HAP-1 (cell line): ENCODE measurements around the gene TNNI2.
"Not testable (repeated sequence)": the region's sequence is repeated elsewhere in the genome, so short reads cannot be mapped to it uniquely, and the experiment has no call there.

Source experiments
- DNase-seq, 2 experiments: peaks; one replicate each; pipeline ENCODE4 v3.0.0-alpha.2; 2016 to 2020; ENCODE audit warnings: low spot score in 2 of 2
- H3K27me3 ChIP-seq: fragments of 250-450 bp; sonication (Bioruptor Pico); 2 replicates; pipeline ENCODE4 v1.5.1; 2020; ENCODE audit warnings: low read depth, mild to moderate bottlenecking, moderate library complexity
- H3K36me3 ChIP-seq: fragments of 250-450 bp; sonication (Bioruptor Pico); replicated peaks from 2 replicates; pipeline ENCODE4 v1.5.1; 2020; ENCODE audit warnings: mild to moderate bottlenecking
- H3K4me1 ChIP-seq: fragments of 250-450 bp; sonication (Bioruptor Pico); 2 replicates; pipeline ENCODE4 v1.5.1; 2020; ENCODE audit warnings: mild to moderate bottlenecking
- H3K4me3 ChIP-seq: fragments of 250-450 bp; sonication (Bioruptor Pico); 2 replicates; pipeline ENCODE4 v1.5.1; 2020; ENCODE audit warnings: mild to moderate bottlenecking, moderate library complexity
- H3K9me3 ChIP-seq: fragments of 250-450 bp; sonication (Bioruptor Pico); 2 replicates; pipeline ENCODE4 v1.5.1; 2020; ENCODE audit warnings: mild to moderate bottlenecking, moderate library complexity
- in situ Hi-C: fragments of 300-500 bp; cut with MboI; formaldehyde crosslinking; loops from 3 replicates; pipeline ENCODE4 v1.14.3; 2020; ENCODE audit warnings: low sequenced_read_pairs, inconsistent platforms, mixed read lengths

Gene TNNI2

DNA sequence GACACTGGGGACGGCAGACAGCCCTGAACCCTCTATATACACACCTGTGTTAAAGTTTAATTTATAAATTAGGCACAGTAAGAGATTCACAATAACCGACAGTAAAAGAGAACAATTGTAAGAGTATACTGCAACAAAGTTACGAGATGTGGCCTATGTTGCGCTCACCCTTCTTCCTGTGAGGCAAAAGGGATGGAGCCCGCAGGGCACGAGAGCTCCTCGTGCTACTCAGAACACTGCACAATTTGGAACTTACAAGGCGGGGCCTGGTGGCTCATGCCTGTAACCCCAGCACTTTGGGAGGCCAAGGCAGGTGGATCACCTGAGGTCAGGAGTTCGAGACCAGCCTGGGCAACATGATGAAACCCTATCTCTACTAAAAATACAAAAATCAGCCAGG is 25.4 kb upstream of the TNNI2 start:
- H3K27me3 ChIP-seq, H3K36me3 ChIP-seq, in situ Hi-C loops, H3K9me3 ChIP-seq, DNase-seq, H3K4me1 ChIP-seq, H3K4me3 ChIP-seq: not testable (repeated sequence)

DNA sequence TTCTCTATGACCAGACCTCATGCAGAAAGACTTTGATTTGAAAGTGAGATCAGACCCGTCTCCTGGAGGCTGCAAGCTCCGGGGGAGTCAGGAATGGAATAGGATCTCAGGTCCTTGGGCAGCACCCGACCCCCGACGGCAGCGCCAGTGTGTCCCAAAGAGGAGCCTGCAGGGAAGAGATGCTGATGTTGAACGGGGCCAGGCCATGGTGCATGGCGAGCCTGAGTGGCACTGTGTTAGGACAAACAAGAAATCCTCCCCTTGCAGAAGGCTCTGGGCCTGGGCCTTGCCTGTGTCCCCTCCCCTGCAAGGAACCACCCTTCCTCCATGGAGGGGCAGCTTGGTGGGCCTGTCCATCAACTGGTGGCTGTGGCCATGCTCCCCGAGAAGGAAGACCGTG is 24.1 kb upstream of the TNNI2 start:
- in situ Hi-C loops: no loop called here
- no peak for DNase-seq
- Histone ChIP-seq H3K9me3 (no peaks in the 10 kb centered on the region), H3K4me3 (no peak overlapping the region), H3K27me3 (peaks cover 9% of the 10 kb centered on the region), H3K4me1 (no peaks in the 10 kb centered on the region), H3K36me3 (no peaks in the 10 kb centered on the region)

DNA sequence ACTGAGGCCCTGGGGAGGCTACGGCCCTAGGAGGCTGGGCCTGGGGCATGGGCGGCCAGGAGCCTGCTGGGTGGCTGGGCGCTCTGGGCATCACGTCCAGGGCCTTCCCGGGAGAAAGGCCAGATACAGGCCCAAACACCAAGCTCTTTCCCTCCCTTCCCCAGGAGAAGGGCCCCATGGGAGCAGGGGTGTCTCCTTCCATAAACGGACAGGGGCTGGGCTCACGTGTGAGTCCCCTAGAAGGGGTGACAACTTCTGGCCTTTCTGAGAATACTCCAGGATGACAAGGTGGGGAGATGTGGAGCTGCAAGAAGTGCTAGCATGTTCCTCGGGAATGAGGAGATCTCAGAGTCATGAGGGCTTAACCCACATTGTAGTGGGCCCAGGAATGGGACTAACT is 23.5 kb upstream of the TNNI2 start:
- no peak for DNase-seq
- Histone ChIP-seq H3K27me3 (peaks cover 7% of the 10 kb centered on the region), H3K4me1 (no peaks in the 10 kb centered on the region), H3K4me3 (no peak overlapping the region), H3K9me3 (no peaks in the 10 kb centered on the region), H3K36me3 (no peaks in the 10 kb centered on the region)
- in situ Hi-C loops: no loop called here

DNA sequence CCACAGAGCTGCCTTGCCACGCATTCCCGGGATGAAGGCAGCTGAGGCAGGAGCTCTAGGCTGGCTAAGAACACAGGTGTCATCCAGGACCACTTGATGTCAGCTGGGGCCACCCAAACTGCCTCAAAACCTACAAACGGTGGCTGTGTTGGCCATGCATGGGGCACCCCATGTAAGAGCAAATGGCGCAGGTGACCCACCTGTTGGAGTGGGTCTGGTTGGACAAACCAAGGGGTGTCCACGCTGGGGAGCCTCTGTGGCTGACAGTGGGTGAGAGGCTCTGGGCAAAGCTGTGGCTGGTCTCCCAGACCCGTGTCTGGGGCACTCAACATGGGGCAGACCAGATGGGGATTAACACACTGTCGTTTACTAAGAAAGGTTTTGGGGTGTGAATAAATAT is 23.0 kb upstream of the TNNI2 start:
- H3K27me3 ChIP-seq: peaks cover 3% of the 10 kb centered on the region
- H3K9me3 ChIP-seq: no peaks in the 10 kb centered on the region
- H3K4me3 ChIP-seq: no peak overlapping the region
- no peak for DNase-seq
- in situ Hi-C loops: no loop called here
- H3K36me3 ChIP-seq: no peaks in the 10 kb centered on the region
- H3K4me1 ChIP-seq: no peaks in the 10 kb centered on the region

DNA sequence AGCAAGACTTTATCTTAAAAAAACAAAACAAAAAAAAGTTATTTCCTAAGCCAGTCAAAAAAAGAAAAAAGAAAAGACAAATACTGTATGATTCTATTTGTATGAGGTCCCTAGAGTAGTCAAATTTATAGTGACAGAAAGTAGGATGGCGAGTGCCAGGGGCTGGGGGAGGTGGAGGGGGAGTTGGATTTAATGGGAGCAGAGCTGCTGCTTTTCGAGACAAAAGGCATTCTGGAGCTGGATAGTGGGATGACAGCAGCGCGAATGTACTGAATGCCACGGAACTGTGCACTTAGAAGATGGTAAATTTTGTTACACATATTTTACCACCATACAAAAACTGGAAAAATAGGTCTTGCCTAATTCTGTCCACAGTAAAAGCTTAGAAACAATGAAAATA is 21.8 kb upstream of the TNNI2 start:
- no peak for DNase-seq
- Histone ChIP-seq H3K9me3 (no peaks in the 10 kb centered on the region), H3K36me3 (no peaks in the 10 kb centered on the region), H3K4me3 (no peak overlapping the region), H3K4me1 (no peaks in the 10 kb centered on the region), H3K27me3 (no peaks in the 10 kb centered on the region)
- in situ Hi-C loops: no loop called here

DNA sequence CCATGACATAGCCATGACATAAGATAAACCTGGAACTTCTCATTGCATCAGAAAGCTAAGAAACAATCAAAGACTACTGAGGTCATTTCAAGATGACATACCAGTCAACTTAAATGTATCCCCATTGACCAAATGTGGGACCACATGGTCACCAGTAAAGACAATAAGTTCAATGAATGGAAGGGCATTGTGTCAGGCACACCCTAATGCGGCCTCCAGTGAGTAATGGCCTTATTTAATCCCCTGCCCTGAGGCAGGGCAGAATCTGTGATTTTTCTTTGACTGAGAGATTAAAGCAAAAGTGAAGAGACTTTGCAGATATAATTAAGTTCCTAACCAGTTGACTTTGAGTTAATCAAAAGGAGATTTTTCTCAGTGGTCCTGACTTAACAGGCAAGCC is 21.3 kb upstream of the TNNI2 start:
- Histone ChIP-seq H3K4me3 (no peak overlapping the region), H3K4me1 (no peaks in the 10 kb centered on the region), H3K9me3 (no peaks in the 10 kb centered on the region), H3K27me3 (no peaks in the 10 kb centered on the region), H3K36me3 (no peaks in the 10 kb centered on the region)
- peak; percentile 23 to 32 for DNase-seq
- in situ Hi-C loops: no loop called here

DNA sequence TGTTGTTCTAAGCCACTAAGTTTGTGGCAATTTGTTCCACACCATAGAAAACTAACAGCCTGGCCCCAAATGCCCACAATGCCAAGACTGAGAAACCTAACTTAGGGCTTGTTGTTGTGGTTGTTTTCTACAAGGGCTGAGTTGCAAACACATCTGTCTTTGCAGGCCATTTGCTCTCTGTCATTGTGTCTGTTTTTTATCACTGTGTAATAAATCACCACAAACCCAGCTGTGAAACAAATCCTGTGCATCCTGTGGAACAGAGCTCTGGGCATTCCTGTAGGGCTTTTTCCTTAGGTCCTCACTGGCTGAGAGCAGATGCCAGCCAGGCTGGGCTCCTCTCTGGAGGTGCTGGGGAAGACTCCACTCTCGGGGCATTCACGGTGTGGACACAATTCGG is 19.7 kb upstream of the TNNI2 start:
- Histone ChIP-seq H3K36me3 (no peaks in the 10 kb centered on the region), H3K9me3 (no peaks in the 10 kb centered on the region), H3K4me3 (no peak overlapping the region), H3K4me1 (no peaks in the 10 kb centered on the region), H3K27me3 (no peaks in the 10 kb centered on the region)
- in situ Hi-C loops: no loop called here
- no peak for DNase-seq

DNA sequence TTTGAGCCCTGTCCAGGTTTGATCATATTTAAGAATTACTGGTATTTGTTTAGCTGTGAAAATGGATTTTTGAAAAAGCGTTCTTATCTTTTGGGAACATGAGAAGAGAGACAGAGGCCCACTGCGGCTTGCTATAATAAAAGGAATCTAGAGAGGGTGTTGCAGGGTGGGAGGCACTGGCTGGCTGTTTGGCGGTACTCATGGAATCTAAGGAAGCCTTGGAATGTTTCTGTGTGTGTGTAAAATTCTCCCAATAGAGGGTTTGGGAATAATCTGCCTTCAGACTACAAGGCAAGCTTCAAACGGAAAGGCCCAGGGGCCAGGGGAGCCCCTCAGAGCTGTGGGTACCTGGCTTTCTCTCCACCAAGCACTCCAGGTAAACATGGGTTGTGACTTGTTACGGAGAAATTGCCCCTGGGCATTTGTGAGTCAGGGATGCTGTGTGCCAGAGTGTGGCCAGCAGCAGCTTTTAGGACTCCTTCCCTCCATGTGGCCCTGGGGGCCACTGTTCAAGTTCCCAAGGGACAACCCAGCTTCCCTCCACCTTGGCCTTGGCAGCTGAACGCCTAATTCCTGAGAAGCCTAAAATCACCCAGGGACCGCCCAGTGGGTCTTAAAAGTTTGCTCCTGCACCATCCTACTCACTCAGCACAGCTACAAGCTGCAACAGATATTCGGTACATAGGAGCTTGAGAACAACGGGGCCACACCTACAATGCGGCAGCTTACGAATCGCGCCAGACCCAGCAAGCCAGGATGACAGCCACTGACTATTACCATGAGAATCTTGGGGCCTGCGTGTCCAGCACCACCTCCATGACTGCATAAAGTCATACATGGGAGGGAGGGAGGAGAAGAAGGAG is 18.1 kb upstream of the TNNI2 start:
- DNase-seq: no peak
- H3K9me3 ChIP-seq: no peaks in the 10 kb centered on the region
- no peaks in the 10 kb centered on the region for H3K27me3 ChIP-seq
- in situ Hi-C loops: loop anchor here (5.0 kb wide), 1 partner anchor 123 kb away; the partner anchor contains the start of gene KRTAP5-6
- H3K36me3 ChIP-seq: no peaks in the 10 kb centered on the region
- H3K4me3 ChIP-seq: no peak overlapping the region
- no peaks in the 10 kb centered on the region for H3K4me1 ChIP-seq

DNA sequence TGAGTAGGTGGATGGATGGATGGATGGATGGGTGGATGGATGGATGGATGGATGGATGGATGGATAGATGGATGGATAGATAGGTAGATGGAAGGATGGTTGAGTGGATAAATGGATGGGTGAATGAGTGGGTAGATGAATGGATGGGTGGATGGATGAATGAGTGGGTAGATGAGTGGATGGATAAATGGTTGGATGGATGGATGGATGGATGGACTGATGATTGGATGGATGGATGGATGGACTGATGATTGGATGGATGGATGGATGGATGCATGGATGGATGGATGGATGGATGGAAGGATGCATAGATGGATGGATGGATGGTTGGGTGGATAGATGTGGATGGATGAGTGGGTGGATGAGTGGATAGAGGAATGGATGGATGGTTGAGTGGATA is 17.2 kb upstream of the TNNI2 start:
- no peaks in the 10 kb centered on the region for H3K4me1 ChIP-seq
- no peaks in the 10 kb centered on the region for H3K9me3 ChIP-seq
- no peaks in the 10 kb centered on the region for H3K36me3 ChIP-seq
- no peaks in the 10 kb centered on the region for H3K27me3 ChIP-seq
- DNase-seq: no peak
- in situ Hi-C loops: loop anchor here (5.0 kb wide), 1 partner anchor 124 kb away; the partner anchor contains the start of gene KRTAP5-6
- no peak overlapping the region for H3K4me3 ChIP-seq

DNA sequence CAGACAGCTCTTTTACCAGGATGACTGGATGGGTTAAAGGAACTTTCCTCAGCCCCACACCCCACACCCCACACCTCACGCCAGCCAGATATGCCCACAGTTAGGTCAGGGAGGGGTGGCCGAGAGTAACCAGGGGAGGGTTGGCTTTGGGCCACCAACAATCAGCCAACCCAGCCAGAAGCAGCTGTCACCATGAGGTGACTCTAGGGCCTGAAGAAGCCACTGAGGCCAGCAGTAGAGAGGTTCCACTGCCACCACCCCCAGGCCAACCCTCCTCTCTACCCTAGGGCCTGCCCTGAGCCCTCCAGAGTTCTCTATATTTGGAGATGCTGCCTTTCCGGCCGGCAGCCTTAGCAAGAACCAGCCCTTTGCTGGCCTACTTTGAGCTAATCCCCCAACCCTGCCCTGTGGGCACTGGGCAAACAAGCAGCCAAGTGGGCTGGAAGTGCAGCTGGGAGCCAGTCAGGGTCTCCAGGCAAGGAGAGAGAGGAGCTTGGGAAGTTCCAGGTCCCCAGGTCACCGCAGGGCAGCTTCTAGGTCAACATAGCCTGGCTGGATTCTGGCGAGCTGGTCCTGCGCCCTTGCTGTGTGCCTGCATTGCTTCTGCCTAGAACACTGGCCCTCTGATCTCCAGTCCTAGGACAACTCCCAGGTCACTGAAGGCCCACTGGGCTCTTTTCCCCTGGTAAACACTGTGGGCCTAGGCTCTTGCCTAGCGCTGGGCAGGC is 16.0 kb upstream of the TNNI2 start:
- in situ Hi-C loops: loop anchor here (5.0 kb wide), 1 partner anchor 126 kb away; the partner anchor contains the start of gene KRTAP5-6
- no peaks in the 10 kb centered on the region for H3K9me3 ChIP-seq
- H3K4me1 ChIP-seq: no peaks in the 10 kb centered on the region
- H3K36me3 ChIP-seq: no peaks in the 10 kb centered on the region
- no peak for DNase-seq
- no peaks in the 10 kb centered on the region for H3K27me3 ChIP-seq
- H3K4me3 ChIP-seq: no peak overlapping the region

DNA sequence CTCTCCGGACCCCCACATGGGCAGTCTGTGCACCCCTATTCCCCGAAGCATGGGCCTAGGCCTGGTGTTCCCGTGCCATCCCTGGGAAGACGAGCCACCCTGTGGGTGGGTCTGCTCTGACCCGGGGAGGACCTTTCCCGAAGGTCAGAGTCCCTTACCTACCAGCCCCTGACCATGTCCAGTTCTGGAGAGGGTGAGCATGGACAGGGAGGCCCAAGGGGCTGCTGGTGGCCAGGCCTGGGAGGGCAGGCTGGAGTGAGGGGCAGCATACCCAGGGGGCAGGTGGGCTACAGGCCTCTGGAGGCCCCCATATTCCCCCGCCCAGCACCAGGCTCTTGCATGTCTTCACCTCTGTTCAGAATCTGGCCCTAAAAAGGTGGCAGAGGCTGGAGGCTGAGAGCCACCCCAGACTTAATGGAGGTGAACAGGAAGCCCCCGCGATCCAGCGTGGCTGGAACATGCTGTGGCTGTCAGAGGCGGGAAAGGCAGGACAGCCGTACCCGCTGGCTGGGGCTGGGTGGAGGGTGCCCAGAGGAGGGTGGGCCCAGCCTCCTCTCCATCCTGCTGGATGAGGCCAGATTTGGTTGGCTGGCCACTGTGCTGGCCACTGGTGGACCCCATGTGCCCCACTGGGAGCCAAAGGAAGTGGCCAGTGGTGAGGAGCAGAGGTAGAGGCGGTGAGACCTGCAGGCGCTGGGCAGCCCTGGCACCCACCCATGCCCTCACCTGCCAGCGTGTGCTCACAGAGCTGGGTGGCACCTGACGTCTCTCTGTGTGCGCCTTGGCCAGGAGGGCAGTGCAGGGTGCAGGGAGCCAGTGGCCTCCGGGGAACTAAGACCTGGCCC is 15.2 kb upstream of the TNNI2 start:
- no peaks in the 10 kb centered on the region for H3K4me1 ChIP-seq
- DNase-seq: no peak
- no peaks in the 10 kb centered on the region for H3K36me3 ChIP-seq
- no peak overlapping the region for H3K4me3 ChIP-seq
- H3K27me3 ChIP-seq: no peaks in the 10 kb centered on the region
- in situ Hi-C loops: loop anchor here (5.0 kb wide), 1 partner anchor 126 kb away; the partner anchor contains the start of gene KRTAP5-6
- no peaks in the 10 kb centered on the region for H3K9me3 ChIP-seq

DNA sequence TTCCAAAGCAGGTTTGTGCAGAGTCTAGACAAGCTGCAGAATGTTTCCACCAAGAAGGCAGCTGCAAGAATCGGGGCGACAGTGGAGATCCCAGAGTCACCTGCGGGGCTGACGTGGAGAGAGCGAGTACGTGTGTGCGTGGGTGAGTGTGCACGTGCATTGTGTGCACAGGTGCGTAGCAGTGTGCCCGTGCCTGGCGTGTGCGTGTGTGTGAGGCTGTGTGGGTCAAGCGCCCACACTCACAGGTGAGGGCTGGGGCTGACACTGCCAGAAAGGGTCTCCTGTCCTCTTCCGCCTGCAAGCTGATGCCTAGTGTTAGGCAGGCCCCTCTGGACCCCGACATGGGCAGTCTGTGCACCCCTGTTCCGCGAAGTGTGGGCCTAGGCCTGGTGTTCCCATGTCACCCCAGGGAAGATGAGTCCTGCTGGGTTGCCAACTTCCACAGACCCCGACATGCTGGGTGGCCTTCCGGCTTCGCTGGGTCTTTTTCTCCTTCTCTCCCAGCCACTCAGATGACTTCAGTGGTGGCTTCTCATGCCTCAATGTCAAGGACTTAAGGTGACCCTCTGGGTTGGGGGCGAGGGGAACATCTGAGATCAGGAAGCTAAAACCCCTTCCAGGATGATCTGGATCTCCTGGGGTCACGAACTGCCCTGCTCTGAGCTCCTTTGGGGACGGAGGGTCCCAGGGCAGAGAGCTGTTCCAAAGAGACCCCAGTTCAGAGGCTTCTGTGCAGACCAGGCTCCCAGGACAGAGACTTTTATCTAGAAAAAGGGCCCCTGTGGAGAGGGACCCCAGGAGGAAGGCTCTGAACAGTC is 14.4 kb upstream of the TNNI2 start:
- no peaks in the 10 kb centered on the region for H3K27me3 ChIP-seq
- no peaks in the 10 kb centered on the region for H3K36me3 ChIP-seq
- H3K4me3 ChIP-seq: no peak overlapping the region
- no peaks in the 10 kb centered on the region for H3K4me1 ChIP-seq
- no peaks in the 10 kb centered on the region for H3K9me3 ChIP-seq
- DNase-seq: no peak
- in situ Hi-C loops: loop anchor here (5.0 kb wide), 1 partner anchor 127 kb away; the partner anchor contains the start of gene KRTAP5-6
